Fibroblast of lung (primary cell): ENCODE results near the gene HDAC4.

Experiments used
- EZH2 ChIP-seq: IDR thresholded peaks from 2 replicates; pipeline ENCODE4 v1.5.1; 2012; ENCODE audit warnings: low read length, control low read depth, mild to moderate bottlenecking; ENCODE audit errors: missing control alignments
- TF ChIP-seq, protein P1 (sequence below), 2 donors: IDR thresholded peaks in 1 of 2; conservative IDR thresholded peaks in 1 of 2; 1 replicate in 1 of 2; 2 replicates in 1 of 2; pipeline ENCODE4 v1.5.1; 2011 to 2012; ENCODE audit warnings: low read length in 2 of 2, control low read depth in 1 of 2, inconsistent platforms in 1 of 2, low read depth in 1 of 2, mild to moderate bottlenecking in 1 of 2

- TF ChIP-seq EZH2: no peak
- TF ChIP-seq, protein P1, sequence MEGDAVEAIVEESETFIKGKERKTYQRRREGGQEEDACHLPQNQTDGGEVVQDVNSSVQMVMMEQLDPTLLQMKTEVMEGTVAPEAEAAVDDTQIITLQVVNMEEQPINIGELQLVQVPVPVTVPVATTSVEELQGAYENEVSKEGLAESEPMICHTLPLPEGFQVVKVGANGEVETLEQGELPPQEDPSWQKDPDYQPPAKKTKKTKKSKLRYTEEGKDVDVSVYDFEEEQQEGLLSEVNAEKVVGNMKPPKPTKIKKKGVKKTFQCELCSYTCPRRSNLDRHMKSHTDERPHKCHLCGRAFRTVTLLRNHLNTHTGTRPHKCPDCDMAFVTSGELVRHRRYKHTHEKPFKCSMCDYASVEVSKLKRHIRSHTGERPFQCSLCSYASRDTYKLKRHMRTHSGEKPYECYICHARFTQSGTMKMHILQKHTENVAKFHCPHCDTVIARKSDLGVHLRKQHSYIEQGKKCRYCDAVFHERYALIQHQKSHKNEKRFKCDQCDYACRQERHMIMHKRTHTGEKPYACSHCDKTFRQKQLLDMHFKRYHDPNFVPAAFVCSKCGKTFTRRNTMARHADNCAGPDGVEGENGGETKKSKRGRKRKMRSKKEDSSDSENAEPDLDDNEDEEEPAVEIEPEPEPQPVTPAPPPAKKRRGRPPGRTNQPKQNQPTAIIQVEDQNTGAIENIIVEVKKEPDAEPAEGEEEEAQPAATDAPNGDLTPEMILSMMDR (conservative IDR thresholded peaks at IDR 0.05 in 1 of 2, IDR thresholded peaks at IDR 0.05 in 1 of 2; ENCODE audit: low read depth in 1 of 2, low read length in 2 of 2): no peak
Observed at GRCh38 chr2:239111401-239112100, 289.3 kb downstream of the HDAC4 start.
